ENCODE measurements around the gene RPP40.
"Not testable (repeated sequence)": the region's sequence is repeated elsewhere in the genome, so short reads cannot be mapped to it uniquely, and the experiment has no call there.

RPP40 gene

DNA sequence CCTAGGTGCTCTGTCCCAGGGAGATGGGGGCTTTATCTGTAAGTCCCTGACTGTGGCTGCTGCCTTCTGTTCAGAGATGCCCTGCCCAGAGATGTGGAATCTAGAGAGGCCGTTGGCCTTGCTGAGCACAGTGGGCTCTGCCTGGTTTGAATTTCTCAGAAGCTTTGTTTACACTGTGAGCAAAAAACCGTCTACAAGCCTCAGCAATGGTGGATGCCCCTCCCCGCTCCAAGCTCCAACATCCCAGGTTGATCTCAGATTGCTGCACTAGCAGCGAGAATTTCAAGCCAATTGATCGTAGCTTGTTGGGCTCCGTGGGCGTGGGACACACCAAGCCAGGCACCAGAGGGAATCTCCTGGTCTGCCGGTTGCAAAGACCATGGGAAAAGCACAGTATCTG is 16.3 kb upstream of the RPP40 start:
- DNase-seq (ENCODE audit: low read depth in 2 of 2): no peak

DNA sequence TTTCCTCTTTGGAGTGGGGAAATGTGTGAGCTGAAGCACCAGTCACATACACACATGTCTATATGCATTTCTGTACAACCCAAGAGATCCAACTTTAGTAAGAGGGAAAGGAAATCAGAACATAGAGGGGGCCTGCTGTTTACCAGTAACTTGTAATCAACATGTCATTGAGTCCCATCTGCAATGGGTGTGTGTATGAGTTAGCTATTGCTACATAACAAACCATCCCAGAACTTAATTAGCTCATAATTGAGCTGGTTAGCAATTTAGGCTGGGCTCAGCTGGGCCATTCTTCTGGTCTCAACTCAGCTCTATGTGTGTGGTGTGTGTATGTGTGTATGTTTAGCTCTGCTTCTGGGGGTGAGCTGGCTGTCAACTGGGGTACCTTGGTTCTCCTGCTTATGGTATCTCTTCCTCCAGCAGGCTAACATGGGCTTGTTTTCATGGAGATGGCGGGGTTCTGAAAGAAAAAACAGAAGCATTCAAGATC is 10.3 kb upstream of the RPP40 start:
- DNase-seq (ENCODE audit: low read depth in 2 of 2): no peak

DNA sequence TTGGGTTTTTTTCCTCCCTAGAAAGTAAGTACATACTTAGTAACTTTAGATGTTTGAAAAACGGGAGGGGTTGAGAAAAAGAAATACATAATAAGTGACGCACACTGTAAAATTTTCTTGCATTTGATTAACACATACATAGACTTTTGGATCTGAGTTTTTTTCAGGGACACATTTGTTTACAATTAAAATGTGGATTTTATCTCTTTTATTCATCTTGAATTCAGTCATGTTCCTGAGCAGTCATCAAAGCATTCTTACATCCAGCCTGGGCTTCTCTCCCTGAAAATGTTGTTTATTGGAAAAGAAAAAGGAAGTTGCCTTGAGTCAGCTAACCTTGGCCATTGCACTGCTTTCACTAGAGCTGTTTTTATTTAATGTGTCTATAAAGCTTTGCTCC is 8.7 kb upstream of the RPP40 start:
- DNase-seq (ENCODE audit: low read depth in 2 of 2): no peak

DNA sequence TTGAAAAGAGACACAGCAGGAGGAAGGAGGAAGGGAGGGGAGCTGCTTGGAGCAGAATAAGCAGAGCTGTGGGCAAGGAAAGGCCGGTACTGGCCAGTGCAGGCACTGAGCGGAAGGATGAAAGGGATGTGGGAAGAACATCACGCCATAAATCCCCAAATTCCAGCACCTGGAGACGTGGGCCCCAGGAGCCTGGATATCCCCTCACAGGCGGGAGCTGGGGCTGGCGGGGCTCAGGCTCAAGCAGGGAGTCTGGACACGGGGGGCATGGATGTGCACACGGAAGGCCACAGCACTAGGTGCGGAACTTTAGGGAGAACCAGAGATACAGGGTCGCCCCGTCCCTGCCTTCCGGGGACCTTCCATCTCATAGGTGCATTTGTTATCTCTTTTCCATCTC is 7.5 kb upstream of the RPP40 start:
- DNase-seq (ENCODE audit: low read depth in 2 of 2): no peak

DNA sequence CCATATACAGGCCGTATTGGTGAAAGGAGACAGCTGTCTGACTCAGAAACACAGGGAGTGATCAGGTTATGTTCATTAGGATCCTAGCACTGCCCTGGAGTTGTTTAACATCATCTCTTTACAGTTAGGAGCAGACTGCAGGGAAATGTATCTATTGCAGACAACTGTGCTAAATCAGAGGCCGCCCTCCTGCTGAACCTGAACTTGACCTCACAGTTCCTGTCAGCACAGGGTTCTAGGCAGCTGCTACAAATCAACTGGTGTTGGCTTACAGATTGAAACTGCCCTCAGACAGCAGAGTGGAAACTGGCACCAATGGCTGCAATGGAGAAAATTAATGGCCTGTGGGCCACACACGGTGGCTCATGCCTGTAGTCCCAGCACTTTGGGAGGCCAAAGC is 3.7 kb upstream of the RPP40 start:
- DNase-seq (ENCODE audit: low read depth in 2 of 2): no peak

DNA sequence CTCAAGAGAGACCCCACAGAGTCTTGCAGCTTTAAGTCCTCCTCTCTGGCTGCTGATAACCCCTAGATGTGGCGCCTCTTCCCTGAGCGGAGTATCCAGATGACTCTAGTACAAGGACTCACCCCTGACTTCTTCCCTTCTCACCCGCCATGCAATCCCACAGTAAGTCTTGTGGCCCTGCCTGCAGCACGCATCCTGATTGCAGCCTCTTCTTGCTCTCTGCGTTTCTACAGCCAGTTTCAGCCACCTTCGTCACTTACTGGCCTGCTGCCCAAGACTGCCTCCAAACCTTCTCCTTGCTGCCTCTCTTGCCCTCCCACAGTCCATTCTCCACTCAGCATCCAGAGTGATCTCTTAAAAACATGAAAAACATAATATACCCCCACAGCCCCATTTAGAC is 2.4 kb upstream of the RPP40 start:
- DNase-seq (ENCODE audit: low read depth in 2 of 2): no peak

DNA sequence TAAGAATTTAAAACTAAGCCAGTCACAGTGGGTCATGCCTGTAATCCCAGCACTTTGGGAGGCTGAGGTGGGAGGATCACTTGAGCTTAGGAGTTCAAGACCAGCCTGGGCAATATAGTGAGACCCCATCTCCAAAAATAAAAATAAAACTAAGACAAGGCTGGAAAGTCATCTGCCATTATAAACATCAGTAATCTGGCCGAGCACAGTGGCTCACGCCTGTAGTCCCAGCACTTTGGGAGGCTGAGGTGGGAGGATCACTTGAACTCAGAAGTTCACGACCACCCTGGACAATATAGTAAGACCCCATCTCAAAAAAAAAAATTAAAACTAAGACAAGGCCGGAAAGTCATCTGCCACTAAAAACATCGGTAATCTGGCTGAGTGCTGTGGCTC is 1.2 kb upstream of the RPP40 start:
- DNase-seq (ENCODE audit: low read depth in 2 of 2): not testable (repeated sequence)

DNA sequence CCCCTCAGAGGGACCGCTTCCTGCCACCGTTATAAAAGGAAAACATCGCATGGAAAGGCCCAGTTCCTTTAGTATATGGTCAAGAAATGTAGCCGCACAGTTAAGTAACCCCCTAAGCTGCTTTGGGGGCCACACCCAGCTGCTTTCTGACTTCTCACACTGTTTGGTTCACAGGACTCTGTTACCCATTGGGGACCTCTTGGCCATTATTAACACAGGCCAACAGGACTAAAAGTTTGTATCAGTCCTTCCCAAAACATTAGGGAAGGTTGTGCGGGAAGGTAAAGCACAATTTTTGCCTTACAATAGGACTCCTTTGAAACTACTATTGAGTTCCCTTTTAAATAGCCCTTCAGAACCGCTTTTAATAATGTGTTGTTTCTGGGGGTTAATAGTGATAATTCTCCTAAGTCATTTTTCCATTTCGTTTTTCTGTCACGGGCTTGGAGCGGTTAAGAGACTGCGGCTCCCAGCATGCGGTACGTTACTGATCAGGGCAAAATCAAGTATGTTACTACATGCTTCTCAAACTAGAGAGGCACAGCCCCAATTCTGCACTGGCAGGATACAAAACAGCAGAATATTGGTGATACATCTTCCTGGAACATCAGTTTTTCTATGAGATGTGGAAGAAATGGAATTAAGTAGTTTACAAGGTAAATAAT is 668 bp upstream of the RPP40 start:
- no peak for DNase-seq (ENCODE audit: low read depth in 2 of 2)

DNA sequence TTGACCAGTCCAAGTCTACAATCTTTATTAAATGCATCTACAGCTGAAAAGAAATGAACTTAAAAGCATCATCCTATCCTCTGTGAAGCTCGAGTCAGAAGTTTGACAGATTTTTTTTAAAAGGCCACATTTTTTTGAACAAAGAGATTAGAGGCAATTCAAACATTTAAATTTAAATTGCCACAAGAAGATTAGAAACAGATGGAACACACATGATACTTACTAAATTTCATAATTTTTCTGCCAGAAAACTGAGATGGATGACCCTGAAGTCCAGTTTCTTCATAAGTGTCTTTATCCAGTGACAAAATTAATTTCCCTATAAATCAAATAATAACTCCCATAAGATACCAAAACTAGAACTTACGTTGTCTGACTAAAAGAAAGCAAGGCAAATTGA is 4.3 kb downstream of the RPP40 start:
- DNase-seq (ENCODE audit: low read depth in 2 of 2): no peak

DNA sequence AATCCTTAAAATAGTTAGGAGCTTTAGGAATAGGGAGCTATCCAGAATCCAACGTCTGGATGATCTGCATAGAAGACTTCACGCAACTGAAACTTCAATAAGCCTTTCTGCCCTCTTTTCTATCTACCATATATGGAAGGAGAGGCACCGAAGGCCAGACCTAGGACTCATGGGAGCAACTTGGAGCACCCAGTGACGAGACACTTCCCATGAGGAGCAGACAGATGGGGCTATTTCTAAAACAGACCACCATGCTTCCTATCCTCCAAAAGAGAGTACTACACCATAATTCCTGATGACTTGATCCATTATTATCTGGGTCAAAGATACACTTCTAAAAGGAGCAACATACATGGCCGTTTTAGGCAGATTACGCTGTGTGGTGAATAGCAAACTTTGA is 6.0 kb downstream of the RPP40 start:
- DNase-seq (ENCODE audit: low read depth in 2 of 2): no peak

DNA sequence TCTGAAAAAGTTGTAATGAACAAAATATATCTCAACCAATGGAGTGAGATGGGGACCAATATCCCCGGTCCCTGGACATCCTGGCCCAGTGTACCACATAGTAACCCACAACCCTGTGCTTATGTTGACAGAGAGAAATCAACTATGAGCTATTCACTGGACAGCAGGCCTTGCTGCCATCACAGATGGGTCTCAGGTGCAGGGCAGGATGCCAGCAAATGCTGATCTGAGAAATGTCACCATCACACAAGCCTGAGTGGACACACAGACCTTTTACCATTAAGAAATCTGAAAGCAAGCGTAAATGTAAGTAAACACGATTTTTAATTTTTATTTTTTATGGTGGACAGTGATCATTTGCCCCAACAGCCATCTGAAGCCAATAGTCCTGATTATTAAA is 9.1 kb downstream of the RPP40 start:
- DNase-seq (ENCODE audit: low read depth in 2 of 2): no peak

DNA sequence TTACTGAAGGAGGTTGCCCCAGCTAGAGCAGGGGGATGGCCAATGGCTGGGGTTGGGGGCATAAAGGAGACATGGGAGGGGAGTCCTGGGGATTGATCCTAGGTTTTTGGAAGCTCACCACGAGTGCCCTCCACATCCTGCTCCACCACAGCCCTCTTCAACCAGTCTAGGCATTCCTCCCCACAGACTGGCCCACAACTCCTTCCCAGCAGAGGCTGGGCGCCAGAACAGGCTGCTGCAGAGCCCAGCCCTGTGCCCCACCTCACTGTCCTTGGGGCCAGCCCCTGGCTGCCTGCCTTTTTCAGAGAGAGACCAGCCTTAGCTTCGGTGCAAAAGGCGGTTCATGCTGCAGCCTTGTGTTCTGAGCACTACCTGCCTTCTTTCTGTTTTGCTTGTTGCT is 16.4 kb downstream of the RPP40 start:
- DNase-seq (ENCODE audit: low read depth in 2 of 2): no peak

DNA sequence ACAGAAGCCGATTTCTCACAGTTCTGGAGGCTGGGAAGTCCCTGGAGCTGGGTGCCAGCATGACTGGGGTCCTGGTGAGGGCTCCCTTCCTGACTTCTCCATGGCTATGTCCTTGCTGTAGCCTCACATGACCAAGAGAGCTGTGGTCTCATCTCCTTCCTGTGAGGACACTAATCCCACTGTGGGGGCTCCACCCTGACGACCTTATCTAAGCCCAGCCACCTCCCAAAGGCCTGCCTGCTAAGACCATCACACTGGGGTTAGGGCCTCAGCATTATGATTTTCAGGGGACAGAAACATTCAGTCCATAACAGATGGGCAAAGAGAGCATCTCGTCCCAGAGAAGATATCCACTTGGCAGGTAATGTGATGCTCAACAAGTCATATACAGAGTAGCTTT is 16.8 kb downstream of the RPP40 start:
- DNase-seq (ENCODE audit: low read depth in 2 of 2): no peak

DNA sequence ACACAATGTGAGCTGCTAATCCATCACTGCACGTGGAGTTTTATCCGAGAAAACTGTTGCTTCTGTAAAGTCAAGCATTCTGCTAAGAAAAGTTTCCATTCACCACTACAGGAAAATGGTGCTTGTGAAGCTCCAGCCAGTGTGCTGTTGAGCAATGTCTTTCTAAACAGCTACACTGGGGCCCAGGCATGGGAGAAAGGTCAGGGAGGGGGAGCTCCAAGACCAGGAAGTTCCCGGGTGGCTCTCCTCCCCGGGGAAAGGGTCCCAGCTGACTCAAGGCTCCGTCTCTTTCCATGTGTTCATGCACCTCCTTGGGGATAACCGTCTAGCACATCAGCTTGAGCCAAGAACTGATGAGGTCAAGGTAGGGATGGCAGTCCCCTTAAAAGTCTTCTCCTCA is 20.5 kb downstream of the RPP40 start:
- no peak for DNase-seq (ENCODE audit: low read depth in 2 of 2)

DNA sequence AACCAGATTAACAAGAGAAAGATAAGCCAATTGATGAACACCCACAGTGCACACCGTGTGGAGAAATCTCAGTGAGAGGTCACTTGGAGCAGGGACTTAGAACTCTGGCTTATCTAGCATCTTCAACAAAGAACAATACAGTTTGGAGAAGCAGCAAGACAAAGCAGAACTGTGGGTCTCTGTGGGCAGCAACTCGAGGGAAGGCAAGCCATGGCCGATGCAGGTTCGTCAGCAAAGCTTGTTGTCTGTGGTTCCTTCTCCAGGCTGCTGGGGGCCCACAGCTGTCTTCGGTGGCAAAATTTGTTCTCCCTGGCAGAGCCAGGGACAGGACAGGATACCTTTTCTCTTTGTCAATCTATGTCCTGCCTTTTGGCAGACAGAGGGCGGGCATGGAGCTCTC is 22.1 kb downstream of the RPP40 start:
- DNase-seq (ENCODE audit: low read depth in 2 of 2): no peak

DNA sequence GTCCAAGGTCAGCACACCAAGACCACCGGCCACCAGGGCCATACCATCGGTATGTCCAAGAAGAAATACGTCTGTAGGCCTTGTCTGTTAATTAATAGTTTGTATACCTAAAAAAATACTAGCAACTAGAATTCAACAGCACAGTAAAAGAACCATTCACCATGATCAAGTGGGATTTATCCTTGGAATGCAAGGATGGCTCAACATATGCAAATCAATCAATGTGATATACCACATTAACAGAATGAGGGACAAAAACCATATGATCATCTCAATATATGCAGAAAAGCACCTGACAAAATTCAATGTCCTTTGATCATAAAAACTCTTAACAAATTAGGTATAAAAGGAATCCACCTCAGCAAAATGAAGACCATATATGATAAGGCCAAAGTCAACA is 24.4 kb downstream of the RPP40 start:
- DNase-seq (ENCODE audit: low read depth in 2 of 2): no peak

DNA sequence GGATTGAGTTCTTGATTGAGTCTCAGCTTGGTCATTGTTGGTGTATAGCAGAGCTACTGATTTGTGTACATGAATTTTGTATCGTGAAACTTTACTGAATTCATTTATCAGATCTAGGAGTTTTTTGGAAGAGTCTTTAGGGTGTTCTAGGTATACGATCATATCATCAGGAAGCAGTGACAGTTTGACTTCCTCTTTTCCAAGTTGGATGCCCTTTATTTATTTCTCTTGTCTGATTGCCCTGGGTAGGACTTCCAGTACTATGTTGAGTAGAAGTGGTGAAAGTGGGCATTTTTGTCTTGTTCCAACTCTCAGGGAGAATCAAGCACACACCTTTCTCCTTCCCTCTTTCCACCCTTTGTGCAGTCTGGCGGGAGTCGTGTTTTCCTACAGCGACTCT is 26.4 kb downstream of the RPP40 start:
- no peak for DNase-seq (ENCODE audit: low read depth in 2 of 2)

DNA sequence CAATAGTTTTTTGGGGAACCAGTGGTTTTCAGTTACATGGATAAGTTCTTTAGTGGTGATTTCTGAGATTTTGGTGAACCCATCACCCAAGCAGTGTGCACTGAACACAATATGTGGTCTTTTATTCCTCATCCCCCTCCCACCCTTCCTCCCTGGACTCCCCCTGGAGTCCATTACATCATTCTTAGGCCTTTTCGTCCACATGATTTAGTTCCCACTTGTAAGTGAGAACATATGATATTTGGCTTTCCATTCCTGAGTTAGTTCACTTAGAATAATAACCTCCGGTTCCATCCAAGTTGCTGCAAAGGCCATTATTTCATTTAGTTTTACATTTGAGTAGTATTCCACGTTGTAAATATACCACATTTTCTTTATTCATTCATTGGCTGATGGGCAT is 28.3 kb downstream of the RPP40 start:
- no peak for DNase-seq (ENCODE audit: low read depth in 2 of 2)

DNA sequence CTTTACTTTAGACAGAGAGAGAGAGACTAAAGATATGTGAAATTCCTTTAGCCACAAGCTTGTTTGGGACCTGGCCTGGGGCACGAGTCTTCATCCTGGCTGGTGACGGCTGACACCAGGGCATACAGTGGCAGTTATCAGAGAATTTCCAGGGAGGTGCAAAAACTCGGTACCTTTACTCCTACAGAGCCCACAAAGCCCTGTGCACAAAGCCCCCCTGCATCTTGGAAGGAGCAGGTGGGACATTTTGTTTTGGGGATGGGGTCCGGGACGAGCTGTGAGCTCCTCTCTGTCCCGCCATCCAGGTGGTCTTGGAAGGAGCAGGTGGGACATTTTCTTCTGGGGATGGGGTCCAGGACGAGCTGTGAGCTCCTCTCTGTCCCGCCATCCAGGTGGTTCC is 28.9 kb downstream of the RPP40 start:
- DNase-seq (ENCODE audit: low read depth in 2 of 2): no peak

DNA sequence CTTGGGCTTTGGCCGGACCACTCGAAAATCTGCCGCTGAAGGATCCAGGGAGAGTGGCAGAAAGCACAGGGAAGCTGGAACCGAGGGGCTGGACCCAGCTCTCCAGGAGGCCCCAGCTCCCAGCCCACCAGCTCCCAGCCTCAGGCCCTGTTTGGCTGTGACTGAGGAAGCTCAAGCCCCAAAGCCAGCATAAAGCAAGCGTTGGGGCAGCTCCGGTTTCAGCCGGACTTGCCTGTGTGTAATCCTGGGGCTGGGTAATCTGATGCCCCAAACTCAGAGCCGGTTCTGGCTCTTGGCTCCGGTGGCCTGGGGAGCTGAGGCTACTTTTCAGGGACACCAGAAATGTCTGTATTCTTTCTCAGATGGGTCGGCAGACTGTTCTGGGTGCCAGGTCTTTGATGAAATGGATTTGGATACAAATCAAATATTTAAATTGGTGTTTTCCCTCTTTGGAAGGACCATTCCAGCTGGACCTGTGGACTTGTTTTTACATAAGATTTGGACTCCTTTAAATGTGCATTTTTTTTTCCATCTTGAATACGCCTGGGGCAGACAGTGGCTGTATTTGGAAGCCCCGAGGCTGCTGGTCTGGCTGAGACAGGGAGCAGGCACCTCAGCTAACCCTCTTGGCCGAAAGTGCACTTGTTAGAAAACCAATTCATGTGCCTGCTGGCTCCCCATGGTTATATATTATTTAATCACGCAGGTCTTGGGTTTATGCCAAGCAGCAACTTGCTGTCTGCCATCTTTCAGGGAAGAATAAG is 29.7 kb downstream of the RPP40 start:
- no peak for DNase-seq (ENCODE audit: low read depth in 2 of 2)

DNA sequence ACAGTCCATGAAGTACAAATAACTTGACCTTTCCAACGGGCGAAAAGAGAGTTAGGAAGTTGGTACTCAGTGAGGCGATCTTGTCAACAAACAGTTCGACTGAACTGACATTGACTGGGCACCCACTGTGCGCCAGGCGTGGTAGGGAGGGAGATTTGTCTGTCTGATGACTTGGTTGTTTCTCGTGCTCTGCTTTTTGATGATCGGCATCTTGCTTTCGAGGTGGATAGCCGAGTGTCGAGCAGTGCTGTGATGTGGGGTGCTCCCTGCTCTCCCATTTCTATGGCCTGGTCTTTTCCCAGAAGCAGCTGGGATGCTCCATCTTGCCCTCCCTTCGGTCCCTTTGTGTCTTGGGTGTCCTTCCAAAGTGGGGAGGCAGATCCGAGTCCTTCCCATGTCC is 30.4 kb downstream of the RPP40 start:
- no peak for DNase-seq (ENCODE audit: low read depth in 2 of 2)

DNA sequence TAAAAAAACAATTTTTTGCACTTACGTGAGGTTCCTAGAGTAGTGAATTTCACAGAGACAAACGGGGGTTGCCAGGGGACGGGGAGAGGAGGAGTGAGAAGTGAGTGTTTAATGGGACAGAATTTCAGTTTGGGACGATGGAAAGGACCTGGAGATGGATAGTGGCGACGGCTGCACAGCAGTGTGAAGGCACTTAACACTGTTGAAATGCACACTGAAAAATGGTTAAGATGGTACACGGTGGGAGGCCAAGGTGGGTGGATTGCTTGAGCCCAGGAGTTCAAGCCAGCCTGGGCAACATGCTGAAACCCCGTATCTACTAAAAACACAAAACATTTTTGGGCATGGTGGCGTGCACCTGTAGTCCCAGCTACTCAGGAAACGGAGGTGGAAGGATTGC is 31.4 kb downstream of the RPP40 start:
- no peak for DNase-seq (ENCODE audit: low read depth in 2 of 2)

DNA sequence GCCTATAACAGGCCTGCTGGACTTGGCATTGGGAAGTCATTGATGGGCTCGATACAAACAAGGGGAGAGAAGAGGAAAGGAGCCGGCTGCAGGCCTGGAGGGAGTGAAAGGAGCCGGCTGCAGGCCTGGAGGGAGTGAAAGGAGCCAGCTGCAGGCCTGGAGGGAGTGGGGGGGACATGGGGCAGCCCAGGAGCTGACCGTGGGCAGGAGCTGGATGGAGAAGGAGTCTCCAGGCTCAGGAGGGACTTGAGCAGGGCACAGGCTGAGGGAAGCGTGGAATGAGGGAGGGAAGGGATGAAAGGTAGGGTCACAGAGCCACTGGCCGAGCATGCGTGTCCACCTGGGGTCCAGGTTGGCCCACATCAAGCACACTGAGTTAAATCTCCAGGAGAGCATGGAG is 32.0 kb downstream of the RPP40 start:
- DNase-seq (ENCODE audit: low read depth in 2 of 2): no peak
